HTR-8/SVneo (cell line): ENCODE measurements around the gene ANKRD40.
A peak's percentile ranks its signal among the peaks of the same experiment; 100 is the strongest.

Source experiments
- DNase-seq: peaks from one replicate; pipeline ENCODE4 v3.0.0; 2011; ENCODE audit warnings: low spot score, mixed read lengths; ENCODE audit not compliant: insufficient read length
- FAIRE-seq: peaks from 2 replicates; lab custom pipeline; 2011; peaks lifted over from hg19 to GRCh38; lab: Jason Lieb, UNC

ANKRD40 gene

DNA sequence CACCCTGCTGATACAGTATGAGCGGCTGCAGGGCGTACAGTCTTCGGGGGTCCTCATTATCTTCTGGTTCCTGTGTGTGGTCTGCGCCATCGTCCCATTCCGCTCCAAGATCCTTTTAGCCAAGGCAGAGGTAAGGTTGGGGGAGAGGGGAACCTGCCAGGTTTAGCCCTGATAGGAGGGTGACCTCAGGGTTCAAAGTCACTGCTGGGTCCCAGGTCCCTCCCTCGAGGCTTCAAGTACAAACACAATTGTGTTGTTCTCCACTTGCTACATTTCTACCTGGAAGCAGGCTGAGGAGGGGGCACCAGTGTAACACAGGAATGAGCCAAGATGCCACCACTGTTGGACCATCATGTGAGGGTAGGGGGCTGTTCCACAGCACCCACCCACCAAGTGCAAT is 50.7 kb downstream of the ANKRD40 start:
- FAIRE-seq: no peak

DNA sequence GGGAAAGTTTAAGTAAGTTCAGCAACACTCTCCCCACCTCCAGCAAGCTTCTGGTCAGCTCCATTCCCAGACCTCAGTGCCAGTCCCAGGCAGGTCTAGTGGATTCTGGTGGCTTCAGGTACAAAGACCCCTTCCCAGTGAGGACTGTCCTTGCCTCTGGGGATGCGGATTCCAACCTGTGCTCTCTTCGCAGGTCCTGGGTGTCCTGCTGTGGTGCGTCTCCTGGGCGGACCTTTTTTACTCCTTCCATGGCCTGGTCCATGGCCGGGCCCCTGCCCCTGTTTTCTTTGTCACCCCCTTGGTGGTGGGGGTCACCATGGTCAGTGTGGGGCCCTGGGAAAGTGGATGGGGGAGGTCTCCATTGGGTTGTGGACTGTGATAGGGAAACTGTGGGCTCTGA is 51.2 kb downstream of the ANKRD40 start:
- no peak for FAIRE-seq

More for the DNA sequence above, 50.7 kb downstream of the ANKRD40 start:
- no peak for DNase-seq

DNA sequence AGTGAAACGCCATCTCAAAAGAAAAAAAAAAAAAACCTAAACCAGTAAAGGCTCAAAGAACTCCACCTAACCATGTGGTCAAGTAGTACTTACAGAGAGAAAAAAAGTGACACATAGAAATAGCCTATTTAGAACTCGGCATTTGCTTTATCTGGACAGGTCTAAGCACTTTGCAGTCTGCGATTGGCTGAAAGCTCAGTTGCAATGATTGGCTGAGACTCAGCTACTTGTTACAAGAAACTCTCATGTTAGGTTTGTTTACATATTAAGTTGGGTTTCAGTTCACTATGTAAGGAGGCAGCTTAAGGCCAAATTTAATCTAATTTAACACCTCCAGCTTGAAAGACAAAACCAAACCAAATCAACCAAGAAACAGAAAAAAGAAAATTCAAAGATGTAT is 54.0 kb downstream of the ANKRD40 start:
- FAIRE-seq (no peak), DNase-seq (no peak)

More for the DNA sequence above, 51.2 kb downstream of the ANKRD40 start:
- DNase-seq: no peak

DNA sequence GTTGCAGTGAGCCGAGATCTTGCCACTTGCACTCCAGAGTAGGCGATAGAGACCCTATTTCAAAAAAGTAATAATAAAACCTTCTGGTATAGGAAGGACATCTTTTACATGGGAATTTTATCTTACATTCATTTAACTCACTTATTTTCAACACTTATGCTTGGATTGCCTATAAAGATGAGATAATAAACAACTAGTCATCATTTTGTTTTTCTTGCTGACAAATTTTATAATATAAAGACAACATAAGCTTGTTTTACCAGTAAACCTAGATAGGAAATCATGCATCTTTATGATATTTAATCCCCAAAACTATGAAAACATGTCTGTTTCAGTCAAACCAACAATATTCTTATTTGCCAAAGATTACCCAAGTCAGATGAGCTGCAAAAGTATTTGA is 56.1 kb downstream of the ANKRD40 start:
- DNase-seq (no peak), FAIRE-seq (no peak)

DNA sequence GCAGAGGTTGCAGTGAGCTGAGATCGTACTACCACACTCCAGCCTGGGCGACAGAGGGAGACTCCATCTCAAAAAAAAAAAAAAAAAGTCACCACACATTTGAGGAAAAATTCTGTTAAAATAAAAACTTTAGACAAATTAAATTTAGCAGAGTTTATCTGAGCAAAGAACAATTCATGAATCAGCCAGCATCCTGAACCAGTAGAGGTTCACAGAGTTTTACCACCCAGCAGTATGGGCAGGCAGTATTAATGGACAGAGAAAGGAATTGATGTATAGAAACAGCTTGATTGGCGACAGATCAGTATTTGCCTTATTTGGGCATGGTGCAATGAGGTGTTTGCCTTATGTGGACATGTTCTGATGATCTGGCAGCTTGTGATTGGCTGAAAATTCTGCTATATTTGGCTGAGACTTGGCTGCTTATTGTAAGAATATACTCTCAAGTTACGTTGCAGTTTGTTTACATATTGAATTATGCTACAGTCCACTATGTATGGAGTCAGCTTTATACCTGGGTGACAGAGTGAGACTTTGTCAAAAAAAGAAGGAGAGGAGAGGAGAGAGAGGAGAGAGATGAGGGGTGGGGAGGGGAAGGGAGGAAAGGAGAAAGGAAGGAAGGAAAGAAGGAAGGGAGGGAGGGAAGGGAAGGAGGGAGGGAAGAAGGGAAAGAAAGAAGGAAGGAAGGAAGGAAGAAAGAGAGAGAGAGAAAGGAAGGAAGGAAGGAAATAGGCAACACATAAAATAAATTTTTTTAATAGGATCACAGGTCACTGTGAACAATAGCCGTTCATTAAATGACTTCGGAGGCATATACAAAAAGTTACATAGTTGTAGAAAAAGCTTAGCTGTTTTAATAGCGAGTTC is 58.4 kb downstream of the ANKRD40 start:
- FAIRE-seq: peak; percentile 65
- DNase-seq: no peak

DNA sequence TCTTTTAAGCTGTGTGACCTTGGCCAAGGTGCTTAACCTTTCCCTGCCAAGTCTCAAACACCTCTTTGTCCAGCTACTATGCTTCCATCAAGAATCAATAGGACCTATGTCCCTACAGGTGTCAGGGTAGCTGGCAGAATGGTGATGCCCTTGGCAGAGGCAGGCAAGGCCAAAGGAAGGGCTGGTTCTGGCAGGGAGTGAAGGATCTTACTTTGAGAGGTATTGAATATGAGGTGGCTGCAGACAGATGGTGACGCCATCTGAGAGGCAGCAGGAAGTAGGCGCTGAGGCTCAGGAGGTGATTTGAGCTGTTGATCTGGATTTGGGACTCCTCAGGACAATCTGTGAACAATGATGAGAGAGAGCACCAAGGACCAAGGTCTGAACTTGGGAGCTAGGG is 60.5 kb downstream of the ANKRD40 start:
- DNase-seq: no peak
- FAIRE-seq: no peak

DNA sequence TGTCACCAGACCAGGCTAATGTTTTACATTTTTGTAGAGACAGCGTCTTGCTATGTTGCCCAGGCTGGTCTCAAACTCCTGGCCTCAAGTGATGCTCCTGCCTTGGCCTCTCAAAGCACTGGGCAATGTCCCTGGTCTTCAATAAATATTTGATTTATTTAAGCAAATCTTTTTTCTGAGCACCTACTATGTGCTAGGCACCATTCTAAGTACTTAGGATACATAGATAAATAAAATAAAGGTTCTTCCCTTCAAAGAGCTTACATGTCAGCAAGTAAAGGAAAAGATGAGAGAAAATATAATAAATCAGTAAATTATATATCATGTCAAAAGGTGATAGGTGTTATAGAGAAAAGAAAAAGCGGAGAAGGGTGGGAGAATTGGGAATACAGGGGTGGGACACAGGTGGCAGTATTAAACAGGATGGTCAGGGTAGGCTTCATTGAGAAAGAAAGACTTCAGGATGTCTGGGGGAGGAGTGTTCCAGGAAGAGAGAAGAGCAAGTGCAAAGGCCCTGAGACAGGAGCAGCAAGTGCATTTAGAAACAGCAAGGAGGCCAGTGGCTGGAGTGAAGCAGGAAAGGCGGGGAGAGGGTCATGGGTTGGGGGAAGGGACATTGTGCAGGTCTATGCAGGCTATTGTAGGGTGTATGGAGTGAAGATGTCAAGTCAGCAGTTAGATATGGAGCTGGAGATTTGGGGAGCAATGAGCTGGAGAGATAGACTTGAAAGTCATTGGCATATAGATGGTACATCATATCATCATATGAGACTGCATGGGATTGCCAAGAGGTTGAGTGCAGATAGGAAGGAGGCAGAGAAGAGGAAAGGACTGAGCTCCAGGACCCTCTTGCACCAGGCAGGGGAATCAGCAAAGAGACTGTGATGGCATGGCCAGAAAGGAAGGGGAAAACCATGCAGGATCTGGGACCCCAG is 61.7 kb downstream of the ANKRD40 start:
- DNase-seq: no peak
- no peak for FAIRE-seq
